ENCODE measurements around the gene C1orf56.

C1orf56 gene

GRCh38 chr1:151024540-151025146 lies 22.9 kb upstream of the C1orf56 start:
- DNase-seq (ENCODE audit: low read depth, low spot score): peak; percentile 80

GRCh38 chr1:151026460-151026859 lies 21.1 kb upstream of the C1orf56 start:
- no peak for DNase-seq (ENCODE audit: low read depth, low spot score)

DNA sequence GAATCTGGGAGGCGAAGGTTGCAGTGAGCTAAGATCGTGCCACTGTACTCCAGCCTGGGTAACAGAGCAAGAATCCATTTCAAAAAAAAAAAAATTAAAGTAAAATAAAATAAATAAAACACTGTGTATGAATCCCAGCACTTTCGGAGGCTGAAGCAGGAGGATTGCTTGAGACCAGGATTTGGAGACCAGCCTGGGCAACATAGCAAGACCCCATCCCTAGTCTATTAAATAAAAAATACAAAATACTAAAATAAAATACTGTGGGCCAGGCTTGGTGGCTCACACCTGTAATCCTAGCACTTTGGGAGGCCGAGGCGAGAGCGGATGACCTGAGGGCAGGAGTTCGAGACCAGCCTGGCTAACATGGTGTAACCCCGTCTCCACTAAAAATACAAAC lies 15.4 kb upstream of the C1orf56 start:
- no peak for DNase-seq (ENCODE audit: low read depth, low spot score)

- DNase-seq (ENCODE audit: low read depth, low spot score): no peak
Observed at GRCh38 chr1:151035167-151035566, 12.4 kb upstream of the C1orf56 start.

DNA sequence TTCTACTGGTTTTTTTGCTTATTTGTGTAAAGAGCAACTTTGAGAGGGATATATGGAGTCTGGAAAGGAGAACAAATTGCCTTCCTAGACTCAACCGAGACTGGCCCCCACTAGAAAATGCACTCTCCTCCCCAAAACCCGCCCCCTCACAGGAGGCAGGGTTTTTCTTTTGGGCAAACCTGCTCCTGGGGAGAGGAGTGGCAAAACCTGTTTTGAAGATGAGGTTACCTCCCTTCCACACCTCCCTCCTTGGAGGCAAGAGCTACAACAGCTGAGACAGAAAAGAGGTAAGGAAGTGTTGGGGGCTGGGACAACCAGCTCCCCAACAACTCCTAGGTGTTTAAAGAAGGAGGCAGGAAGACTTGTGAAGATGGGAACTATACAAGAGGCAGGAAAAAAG lies 11.2 kb upstream of the C1orf56 start, which contains the start of gene BNIPL:
BNIPL (plus strand) TSS at position 231 of the 400 bp plus-strand sequence; CDS start at position 371, 140 bp downstream.
- DNase-seq (ENCODE audit: low read depth, low spot score): no peak

- DNase-seq (ENCODE audit: low read depth, low spot score): no peak
Observed at GRCh38 chr1:151037032-151037431, 10.5 kb upstream of the C1orf56 start.

DNA sequence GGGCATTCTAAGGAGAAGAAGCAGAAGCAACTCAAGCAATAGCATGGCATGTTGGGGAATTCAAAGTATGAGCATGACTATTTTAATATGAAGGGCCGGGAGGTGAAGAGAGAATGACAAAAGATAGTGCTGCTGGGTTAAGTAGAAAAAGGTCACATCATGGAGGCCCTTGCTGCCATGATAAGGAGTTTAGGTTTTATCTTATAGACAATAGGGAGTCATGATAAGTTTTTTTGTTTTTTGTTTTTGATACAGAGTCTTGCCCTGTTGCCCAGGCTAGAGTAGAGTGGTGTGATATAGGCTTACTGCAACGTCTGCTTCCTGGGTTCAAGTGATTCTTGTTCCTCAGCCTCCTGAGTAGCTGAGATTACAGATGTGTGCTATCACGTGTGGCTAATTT lies 8.0 kb upstream of the C1orf56 start:
- no peak for DNase-seq (ENCODE audit: low read depth, low spot score)

DNA sequence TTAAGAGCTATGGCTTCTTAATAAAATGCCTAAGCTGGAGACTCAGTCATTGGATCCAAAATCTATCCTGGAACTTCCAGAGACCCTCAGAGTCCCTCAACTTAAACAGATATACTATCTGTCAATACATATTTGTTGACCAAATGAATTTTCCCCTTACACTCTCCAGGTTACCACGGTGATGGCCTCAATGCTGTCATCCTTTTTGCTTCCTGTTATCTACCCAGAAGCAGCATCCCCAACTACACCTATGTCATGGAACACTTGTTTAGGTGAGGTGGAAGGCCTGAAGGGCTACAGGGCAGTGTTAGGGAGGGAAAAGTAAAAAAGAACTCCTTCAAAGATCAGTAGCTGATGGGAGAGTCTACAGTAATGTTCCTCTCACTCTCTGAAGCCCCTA lies 4.4 kb upstream of the C1orf56 start:
- DNase-seq (ENCODE audit: low read depth, low spot score): no peak

DNA sequence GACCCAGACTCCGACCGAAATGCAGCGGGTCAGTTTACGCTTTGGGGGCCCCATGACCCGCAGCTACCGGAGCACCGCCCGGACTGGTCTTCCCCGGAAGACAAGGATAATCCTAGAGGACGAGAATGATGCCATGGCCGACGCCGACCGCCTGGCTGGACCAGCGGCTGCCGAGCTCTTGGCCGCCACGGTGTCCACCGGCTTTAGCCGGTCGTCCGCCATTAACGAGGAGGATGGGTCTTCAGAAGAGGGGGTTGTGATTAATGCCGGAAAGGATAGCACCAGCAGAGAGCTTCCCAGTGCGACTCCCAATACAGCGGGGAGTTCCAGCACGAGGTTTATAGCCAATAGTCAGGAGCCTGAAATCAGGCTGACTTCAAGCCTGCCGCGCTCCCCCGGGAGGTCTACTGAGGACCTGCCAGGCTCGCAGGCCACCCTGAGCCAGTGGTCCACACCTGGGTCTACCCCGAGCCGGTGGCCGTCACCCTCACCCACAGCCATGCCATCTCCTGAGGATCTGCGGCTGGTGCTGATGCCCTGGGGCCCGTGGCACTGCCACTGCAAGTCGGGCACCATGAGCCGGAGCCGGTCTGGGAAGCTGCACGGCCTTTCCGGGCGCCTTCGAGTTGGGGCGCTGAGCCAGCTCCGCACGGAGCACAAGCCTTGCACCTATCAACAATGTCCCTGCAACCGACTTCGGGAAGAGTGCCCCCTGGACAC lies 534 bp downstream of the C1orf56 start:
- DNase-seq (ENCODE audit: low read depth, low spot score): peak; percentile 84

DNA sequence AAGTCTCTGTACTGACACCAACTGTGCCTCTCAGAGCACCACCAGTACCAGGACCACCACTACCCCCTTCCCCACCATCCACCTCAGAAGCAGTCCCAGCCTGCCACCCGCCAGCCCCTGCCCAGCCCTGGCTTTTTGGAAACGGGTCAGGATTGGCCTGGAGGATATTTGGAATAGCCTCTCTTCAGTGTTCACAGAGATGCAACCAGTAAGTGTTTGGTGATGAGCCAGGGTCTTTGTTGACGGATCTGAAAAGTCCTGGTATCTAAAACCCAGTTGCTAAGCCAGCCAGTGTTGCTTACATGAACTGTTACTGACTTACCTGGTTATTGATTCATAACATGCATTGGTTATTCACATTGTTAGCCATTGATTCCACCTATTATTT lies 1.1 kb downstream of the C1orf56 start:
- DNase-seq (ENCODE audit: low read depth, low spot score): no peak

DNA sequence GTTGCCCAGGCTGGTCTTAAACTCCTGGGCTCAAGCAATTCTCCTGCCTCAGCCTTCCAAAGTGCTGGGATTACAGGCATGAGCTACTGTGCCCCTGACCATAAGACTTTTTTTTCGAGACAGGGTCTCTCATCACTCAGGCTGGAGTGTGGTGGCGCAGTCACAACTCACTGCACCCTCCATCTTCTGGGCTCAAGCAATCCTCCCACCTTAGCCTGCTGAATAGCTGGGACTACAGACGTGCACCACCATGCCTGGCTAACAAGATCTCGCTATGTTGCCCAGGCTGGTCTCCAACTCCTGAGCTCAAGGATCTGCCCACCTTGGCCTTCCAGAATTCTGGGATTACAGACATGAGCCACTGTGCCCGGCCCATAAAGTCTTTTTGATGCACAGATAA lies 1.9 kb downstream of the C1orf56 start:
- no peak for DNase-seq (ENCODE audit: low read depth, low spot score)

GRCh38 chr1:151050051-151050688 lies 2.6 kb downstream of the C1orf56 start:
- no peak for DNase-seq (ENCODE audit: low read depth, low spot score)

- no peak for DNase-seq (ENCODE audit: low read depth, low spot score)
Observed at GRCh38 chr1:151051356-151052009, 3.9 kb downstream of the C1orf56 start.

DNA sequence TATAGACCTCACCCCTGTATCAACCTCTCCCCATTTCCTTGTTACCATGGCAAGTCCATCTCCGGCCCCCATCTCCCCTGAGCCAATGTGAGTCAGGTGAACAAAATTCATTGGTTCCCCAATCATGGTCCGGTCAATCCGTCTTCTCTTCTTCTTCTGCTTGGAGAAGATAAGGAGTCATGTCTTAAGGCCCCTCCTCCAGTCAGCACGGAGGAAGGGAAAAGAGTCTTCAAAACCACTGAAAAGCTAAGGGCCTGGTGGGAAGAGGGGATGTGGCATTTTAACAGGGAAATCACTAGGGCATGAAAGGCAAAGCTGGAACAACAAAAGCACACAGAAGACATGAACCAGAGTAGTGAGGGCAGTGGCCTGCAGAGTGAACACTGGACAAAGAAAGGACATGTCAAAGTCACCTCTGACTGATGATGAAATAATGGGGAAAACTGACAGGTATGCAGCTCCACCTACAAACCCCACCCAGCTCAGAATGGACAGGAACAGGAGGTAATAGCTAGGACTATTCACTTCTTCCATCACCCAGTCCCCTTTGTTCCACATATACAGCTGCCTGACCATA lies 7.5 kb downstream of the C1orf56 start:
- no peak for DNase-seq (ENCODE audit: low read depth, low spot score)

- DNase-seq (ENCODE audit: low read depth, low spot score): no peak
Observed at GRCh38 chr1:151055581-151055980, 8.0 kb downstream of the C1orf56 start.

- DNase-seq (ENCODE audit: low read depth, low spot score): no peak
Observed at GRCh38 chr1:151056149-151056548, 8.6 kb downstream of the C1orf56 start.

DNA sequence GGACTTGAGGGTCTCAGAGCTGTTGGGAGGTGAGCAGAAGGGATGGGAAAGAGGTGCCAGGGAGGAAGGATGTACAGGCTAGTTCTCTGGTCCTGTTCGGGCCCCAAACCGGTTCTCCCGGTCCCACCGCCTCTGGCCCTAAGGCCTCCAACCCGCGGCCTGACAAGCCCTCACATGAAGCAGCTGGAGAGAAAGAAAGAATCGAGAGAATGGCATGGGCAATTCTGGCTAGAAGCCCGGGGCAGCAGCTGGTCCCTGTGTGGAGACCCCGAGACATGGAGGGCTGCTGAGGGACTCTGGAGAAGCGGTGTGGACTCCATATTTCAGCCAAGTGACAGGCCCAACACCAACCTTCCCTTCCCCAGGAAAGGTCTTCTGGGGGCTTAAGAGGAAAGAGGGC lies 11.1 kb downstream of the C1orf56 start:
- DNase-seq (ENCODE audit: low read depth, low spot score): peak; percentile 50

GRCh38 chr1:151059109-151060006 lies 11.8 kb downstream of the C1orf56 start, which contains the start of gene CDC42SE1:
TSS of gene CDC42SE1 (minus strand) at chr1:151059622. CDS start at chr1:151055730, 3,892 bp downstream.
- peak; percentile 95 for DNase-seq (ENCODE audit: low read depth, low spot score)

DNA sequence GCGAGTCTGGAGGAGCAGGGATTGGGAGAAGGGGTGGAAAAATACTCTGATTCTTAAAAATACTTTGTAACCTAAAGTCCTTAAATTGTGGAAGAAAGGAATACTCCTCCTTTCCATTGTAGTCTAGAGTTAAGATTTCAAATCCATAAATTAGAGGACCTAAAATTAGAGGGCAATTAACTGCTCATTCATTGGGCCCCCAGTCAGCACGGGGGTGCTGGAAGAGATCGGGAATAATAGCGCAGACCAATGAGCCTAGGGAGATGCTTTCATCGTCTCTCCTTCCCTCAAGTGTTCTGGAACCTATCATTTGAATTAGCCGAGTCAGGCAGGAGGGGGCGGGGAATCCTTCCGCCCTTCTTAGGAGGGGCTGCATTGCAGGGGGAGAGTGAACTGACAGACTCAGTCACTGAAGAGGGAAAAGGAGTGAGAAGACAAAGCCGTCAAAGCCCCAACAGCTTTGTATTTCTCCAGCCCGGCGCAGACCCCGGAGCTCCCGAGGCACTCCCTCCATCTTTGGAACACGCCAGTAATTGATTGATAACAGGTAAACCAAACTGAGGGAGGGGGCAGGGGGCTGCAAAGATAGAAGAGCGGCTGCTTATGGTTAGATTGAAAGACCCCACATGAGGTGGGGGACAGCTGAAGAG lies 12.6 kb downstream of the C1orf56 start, which contains the start of gene MLLT11:
MLLT11 (plus strand) TSS at position 391 of the 650 bp plus-strand sequence. CDS start 6,828 bp downstream, outside the sequence.
- peak; percentile 81 for DNase-seq (ENCODE audit: low read depth, low spot score)
